ENCODE data around the gene IMMP1L.

DNA sequence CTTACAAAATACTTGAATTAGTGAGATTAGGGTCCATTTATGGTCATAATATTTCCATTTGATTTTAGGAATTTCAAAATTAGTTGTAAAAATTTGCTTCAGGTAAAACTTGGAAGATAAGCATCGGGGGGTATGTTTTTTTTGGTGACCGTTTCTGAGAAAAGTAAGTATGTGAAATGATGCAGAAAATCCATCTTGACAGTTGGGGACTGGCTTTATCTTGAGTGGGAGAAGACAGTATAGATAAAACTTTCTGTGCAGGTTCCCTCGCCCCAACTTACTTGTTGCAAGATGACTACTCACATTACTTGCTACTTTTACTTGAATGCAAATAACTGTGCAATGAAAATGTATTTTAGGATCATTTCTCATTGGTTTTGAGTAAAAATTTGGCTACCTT lies 90.3 kb downstream of the IMMP1L start:
- TF ChIP-seq POLR2AphosphoS5 (IDR thresholded peaks at IDR 0.05; ENCODE audit: borderline replicate concordance, low read depth, low read length) (no peak), EZH2 (IDR thresholded peaks at IDR 0.05) (no peak)
